Fibroblast of lung (primary cell): ENCODE data around the gene MNT. TPM values are rescaled to one million over a fixed set of nuclear protein-coding genes. Genes with fewer than 3 reads are reported as not detected.
A peak's percentile ranks its signal among the peaks of the same experiment; 100 is the strongest.

ENCODE experiments used
- DNase-seq, 2 donors: peaks; one replicate each; pipeline versions ENCODE4 v3.0.0 to v3.0.0-alpha.2; 2010; ENCODE audit warnings: low read depth in 2 of 2
- H2AFZ ChIP-seq: 2 replicates; pipeline ENCODE4 v1.5.1; 2012; ENCODE audit warnings: low read length, control low read depth, inconsistent platforms
- H3K27ac ChIP-seq: 2 replicates; pipeline ENCODE4 v1.5.1; 2011; ENCODE audit warnings: low read length, control low read depth; ENCODE audit not compliant: insufficient read depth
- H3K27me3 ChIP-seq: 2 replicates; pipeline ENCODE4 v1.5.1; 2011; ENCODE audit warnings: mild to moderate bottlenecking, low read length; ENCODE audit not compliant: control insufficient read depth, insufficient read depth
- H3K36me3 ChIP-seq: 2 replicates; pipeline ENCODE4 v1.5.1; 2011; ENCODE audit warnings: low read length; ENCODE audit not compliant: control insufficient read depth, insufficient read depth
- H3K4me1 ChIP-seq: 2 replicates; pipeline ENCODE4 v1.5.1; 2011; ENCODE audit warnings: low read length; ENCODE audit not compliant: control insufficient read depth, insufficient read depth; ENCODE audit errors: extremely low read depth
- H3K4me2 ChIP-seq: 2 replicates; pipeline ENCODE4 v1.5.1; 2011; ENCODE audit warnings: low read length, control low read depth; ENCODE audit not compliant: insufficient read depth; ENCODE audit errors: extremely low read depth
- H3K4me3 ChIP-seq, 4 experiments: fragments of 200-600 bp in 1 of 4; sonication (generic) in 1 of 4; replicated peaks in 1 of 4; 2 replicates each; pipeline ENCODE4 v1.5.1; 2011 to 2016; ENCODE audit warnings: low read length in 4 of 4, low read depth in 3 of 4, mild to moderate bottlenecking in 3 of 4, control low read depth in 2 of 4, inconsistent platforms in 1 of 4, mixed read lengths in 1 of 4; ENCODE audit not compliant: insufficient read depth in 1 of 4; ENCODE audit errors: control extremely low read depth in 1 of 4
- H3K79me2 ChIP-seq: 2 replicates; pipeline ENCODE4 v1.5.1; 2012; ENCODE audit warnings: mild to moderate bottlenecking, low read length, inconsistent platforms; ENCODE audit not compliant: control insufficient read depth, insufficient read depth
- H3K9ac ChIP-seq: 2 replicates; pipeline ENCODE4 v1.5.1; 2011; ENCODE audit warnings: mild to moderate bottlenecking, low read length, control low read depth; ENCODE audit not compliant: insufficient read depth
- H3K9me3 ChIP-seq: 2 replicates; pipeline ENCODE4 v1.5.1; 2012; ENCODE audit warnings: low read depth, low read length; ENCODE audit not compliant: control insufficient read depth, insufficient read depth
- H4K20me1 ChIP-seq: 2 replicates; pipeline ENCODE4 v1.5.1; 2011; ENCODE audit warnings: low read length; ENCODE audit not compliant: control insufficient read depth, insufficient read depth; ENCODE audit errors: extremely low read depth
- CTCF ChIP-seq, 2 donors: IDR thresholded peaks in 1 of 2; conservative IDR thresholded peaks in 1 of 2; 1 replicate in 1 of 2; 2 replicates in 1 of 2; pipeline ENCODE4 v1.5.1; 2011 to 2012; ENCODE audit warnings: low read length in 2 of 2, control low read depth in 1 of 2, inconsistent platforms in 1 of 2, low read depth in 1 of 2, mild to moderate bottlenecking in 1 of 2
- EZH2 ChIP-seq: IDR thresholded peaks from 2 replicates; pipeline ENCODE4 v1.5.1; 2012; ENCODE audit warnings: low read length, control low read depth, mild to moderate bottlenecking; ENCODE audit errors: missing control alignments
- polyA plus RNA-seq, 2 donors: library from polyadenylated mRNA; depleted of rRNA in 1 of 2; stranded (reverse) in 1 of 2; unstranded in 1 of 2; fragments of >200 nt; gene quantifications; 2 replicates each; pipeline ENCODE4 v1.2.1, GENCODE V29; 2011 to 2012; ENCODE audit warnings: missing spikeins in 1 of 2
- total RNA-seq: library from RNA; depleted of rRNA; stranded (reverse); fragments of >200 nt; gene quantifications from 2 replicates; pipeline ENCODE4 v1.2.1, GENCODE V29; 2014

Gene MNT
- total and polyA plus RNA-seq, 2 donors (not counting 1 experiment from before 2014, with no cell fraction given): 1.7 to 8.4 TPM

- Histone ChIP-seq H3K27ac (no peak overlapping the region), H3K9ac (no peak overlapping the region), H3K9me3 (no peaks in the 10 kb centered on the region), H3K79me2 (no peaks in the 10 kb centered on the region), H4K20me1 (no peaks in the 10 kb centered on the region), H3K4me2 (no peak overlapping the region), H3K36me3 (peaks cover 7% of the 10 kb centered on the region), H3K27me3 (no peaks in the 10 kb centered on the region), H2AFZ (no peak overlapping the region), H3K4me3 (no peak overlapping the region), H3K4me1 (peaks cover 16% of the 10 kb centered on the region)
- TF ChIP-seq EZH2 (no peak), CTCF (conservative IDR thresholded peaks at IDR 0.05 in 1 of 2, IDR thresholded peaks at IDR 0.05 in 1 of 2; ENCODE audit: low read depth in 1 of 2, low read length in 2 of 2) (no peak)
- no peak for DNase-seq
These were observed 14.2 kb upstream of the MNT start for GRCh38 chr17:2415081-2415480.

GRCh38 chr17:2414446-2415064 is 13.7 kb upstream of the MNT start:
- H3K9ac ChIP-seq: no peak overlapping the region

GRCh38 chr17:2412561-2413021 is 11.7 kb upstream of the MNT start:
- no peak overlapping the region for H2AFZ ChIP-seq
- no peaks in the 10 kb centered on the region for H4K20me1 ChIP-seq
- TF ChIP-seq CTCF (conservative IDR thresholded peaks at IDR 0.05 in 1 of 2, IDR thresholded peaks at IDR 0.05 in 1 of 2; ENCODE audit: low read depth in 1 of 2, low read length in 2 of 2) (no peak), EZH2 (no peak)
- peak in 1 of 2 donors; percentile 44 for DNase-seq
- no peak overlapping the region for H3K4me3 ChIP-seq
- peaks cover 3% of the 10 kb centered on the region for H3K4me1 ChIP-seq
- H3K27ac ChIP-seq: peak overlapping the region; percentile 45
- H3K9me3 ChIP-seq: no peaks in the 10 kb centered on the region
- H3K79me2 ChIP-seq: no peaks in the 10 kb centered on the region
- no peak overlapping the region for H3K4me2 ChIP-seq
- H3K27me3 ChIP-seq: no peaks in the 10 kb centered on the region
- no peak overlapping the region for H3K9ac ChIP-seq
- peaks cover 4% of the 10 kb centered on the region for H3K36me3 ChIP-seq

More at GRCh38 chr17:2414446-2415064, 13.7 kb upstream of the MNT start:
- H3K79me2 ChIP-seq: no peaks in the 10 kb centered on the region
- peaks cover 7% of the 10 kb centered on the region for H3K36me3 ChIP-seq
- no peaks in the 10 kb centered on the region for H3K27me3 ChIP-seq
- H3K27ac ChIP-seq: no peak overlapping the region
- no peak overlapping the region for H2AFZ ChIP-seq
- DNase-seq: no peak
- no peak for TF ChIP-seq EZH2
- no peak for TF ChIP-seq CTCF (conservative IDR thresholded peaks at IDR 0.05 in 1 of 2, IDR thresholded peaks at IDR 0.05 in 1 of 2; ENCODE audit: low read depth in 1 of 2, low read length in 2 of 2)
- no peak overlapping the region for H3K4me2 ChIP-seq
- no peaks in the 10 kb centered on the region for H3K9me3 ChIP-seq
- peaks cover 14% of the 10 kb centered on the region for H3K4me1 ChIP-seq
- no peak overlapping the region for H3K4me3 ChIP-seq
- H4K20me1 ChIP-seq: no peaks in the 10 kb centered on the region
